HCT116 (cell line): Measurements from ENCODE around the gene ARHGAP35.

Source experiments
- FOSL1 ChIP-seq: IDR thresholded peaks from 2 replicates; pipeline ENCODE4 v1.6.1; 2012; ENCODE audit warnings: low read depth
- JUND ChIP-seq: IDR thresholded peaks from 2 replicates; pipeline ENCODE4 v1.6.1; 2012
- POLR2A ChIP-seq: IDR thresholded peaks from 2 replicates; pipeline ENCODE4 v1.7.0; 2011; ENCODE audit warnings: borderline replicate concordance; ENCODE audit not compliant: insufficient read depth, insufficient read length; ENCODE audit errors: extremely low read depth
- POLR2AphosphoS5 ChIP-seq: IDR thresholded peaks from 2 replicates; pipeline ENCODE4 v1.6.1; 2011; ENCODE audit warnings: mild to moderate bottlenecking, low read depth, low read length, moderate library complexity
- RAD21 ChIP-seq: IDR thresholded peaks from 2 replicates; pipeline ENCODE4 v1.6.1; 2012; ENCODE audit warnings: low read depth, mild to moderate bottlenecking
- TF ChIP-seq, protein P1 (sequence below), 3 experiments: fragments of 200-600 bp in 1 of 3; sonication (generic) in 1 of 3; IDR thresholded peaks in 2 of 3; conservative IDR thresholded peaks in 1 of 3; 2 replicates each; pipeline ENCODE4 v1.5.1; 2012 to 2017; ENCODE audit warnings: low read depth in 2 of 3, low read length in 2 of 3, antibody characterized with exemption in 1 of 3, borderline replicate concordance in 1 of 3, control low read depth in 1 of 3, mild to moderate bottlenecking in 1 of 3, mixed read lengths in 1 of 3, mixed run types in 1 of 3, moderate library complexity in 1 of 3; ENCODE audit not compliant: insufficient read depth in 1 of 3
- TF ChIP-seq, protein P2 (sequence below): IDR thresholded peaks from 2 replicates; pipeline ENCODE4 v1.6.1; 2012; ENCODE audit warnings: low read depth
- TF ChIP-seq, protein P3 (sequence below): IDR thresholded peaks from 2 replicates; pipeline ENCODE4 v1.6.1; 2012

DNA sequence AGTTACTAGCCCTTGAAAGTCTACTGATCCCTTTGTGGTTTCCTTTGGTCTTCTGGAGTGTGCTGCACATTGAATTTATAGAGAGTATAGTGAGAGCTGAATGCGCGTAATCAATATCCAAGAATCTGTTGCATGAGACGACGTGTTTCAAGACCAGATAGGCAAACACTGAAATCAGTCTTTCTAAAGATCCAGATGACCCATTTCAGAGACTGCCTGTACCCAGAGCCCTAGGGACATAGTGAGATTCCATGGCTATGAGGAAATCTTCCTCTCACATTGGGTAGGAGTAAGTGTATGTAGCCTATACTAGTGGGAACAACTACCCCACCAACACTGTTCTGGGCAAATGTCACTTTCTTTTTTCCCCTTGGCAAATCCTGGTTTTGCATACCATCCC is 48.6 kb downstream of the ARHGAP35 start:
- TF ChIP-seq, protein P1, sequence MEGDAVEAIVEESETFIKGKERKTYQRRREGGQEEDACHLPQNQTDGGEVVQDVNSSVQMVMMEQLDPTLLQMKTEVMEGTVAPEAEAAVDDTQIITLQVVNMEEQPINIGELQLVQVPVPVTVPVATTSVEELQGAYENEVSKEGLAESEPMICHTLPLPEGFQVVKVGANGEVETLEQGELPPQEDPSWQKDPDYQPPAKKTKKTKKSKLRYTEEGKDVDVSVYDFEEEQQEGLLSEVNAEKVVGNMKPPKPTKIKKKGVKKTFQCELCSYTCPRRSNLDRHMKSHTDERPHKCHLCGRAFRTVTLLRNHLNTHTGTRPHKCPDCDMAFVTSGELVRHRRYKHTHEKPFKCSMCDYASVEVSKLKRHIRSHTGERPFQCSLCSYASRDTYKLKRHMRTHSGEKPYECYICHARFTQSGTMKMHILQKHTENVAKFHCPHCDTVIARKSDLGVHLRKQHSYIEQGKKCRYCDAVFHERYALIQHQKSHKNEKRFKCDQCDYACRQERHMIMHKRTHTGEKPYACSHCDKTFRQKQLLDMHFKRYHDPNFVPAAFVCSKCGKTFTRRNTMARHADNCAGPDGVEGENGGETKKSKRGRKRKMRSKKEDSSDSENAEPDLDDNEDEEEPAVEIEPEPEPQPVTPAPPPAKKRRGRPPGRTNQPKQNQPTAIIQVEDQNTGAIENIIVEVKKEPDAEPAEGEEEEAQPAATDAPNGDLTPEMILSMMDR (IDR thresholded peaks at IDR 0.05 in 2 of 3, conservative IDR thresholded peaks at IDR 0.05 in 1 of 3; ENCODE audit: borderline replicate concordance in 1 of 3, insufficient read depth in 1 of 3, low read depth in 2 of 3, low read length in 2 of 3), result no peak
- TF ChIP-seq JUND (no peak), FOSL1 (no peak), POLR2A (no peak), RAD21 (no peak), POLR2AphosphoS5 (no peak)
- TF ChIP-seq, protein P2, sequence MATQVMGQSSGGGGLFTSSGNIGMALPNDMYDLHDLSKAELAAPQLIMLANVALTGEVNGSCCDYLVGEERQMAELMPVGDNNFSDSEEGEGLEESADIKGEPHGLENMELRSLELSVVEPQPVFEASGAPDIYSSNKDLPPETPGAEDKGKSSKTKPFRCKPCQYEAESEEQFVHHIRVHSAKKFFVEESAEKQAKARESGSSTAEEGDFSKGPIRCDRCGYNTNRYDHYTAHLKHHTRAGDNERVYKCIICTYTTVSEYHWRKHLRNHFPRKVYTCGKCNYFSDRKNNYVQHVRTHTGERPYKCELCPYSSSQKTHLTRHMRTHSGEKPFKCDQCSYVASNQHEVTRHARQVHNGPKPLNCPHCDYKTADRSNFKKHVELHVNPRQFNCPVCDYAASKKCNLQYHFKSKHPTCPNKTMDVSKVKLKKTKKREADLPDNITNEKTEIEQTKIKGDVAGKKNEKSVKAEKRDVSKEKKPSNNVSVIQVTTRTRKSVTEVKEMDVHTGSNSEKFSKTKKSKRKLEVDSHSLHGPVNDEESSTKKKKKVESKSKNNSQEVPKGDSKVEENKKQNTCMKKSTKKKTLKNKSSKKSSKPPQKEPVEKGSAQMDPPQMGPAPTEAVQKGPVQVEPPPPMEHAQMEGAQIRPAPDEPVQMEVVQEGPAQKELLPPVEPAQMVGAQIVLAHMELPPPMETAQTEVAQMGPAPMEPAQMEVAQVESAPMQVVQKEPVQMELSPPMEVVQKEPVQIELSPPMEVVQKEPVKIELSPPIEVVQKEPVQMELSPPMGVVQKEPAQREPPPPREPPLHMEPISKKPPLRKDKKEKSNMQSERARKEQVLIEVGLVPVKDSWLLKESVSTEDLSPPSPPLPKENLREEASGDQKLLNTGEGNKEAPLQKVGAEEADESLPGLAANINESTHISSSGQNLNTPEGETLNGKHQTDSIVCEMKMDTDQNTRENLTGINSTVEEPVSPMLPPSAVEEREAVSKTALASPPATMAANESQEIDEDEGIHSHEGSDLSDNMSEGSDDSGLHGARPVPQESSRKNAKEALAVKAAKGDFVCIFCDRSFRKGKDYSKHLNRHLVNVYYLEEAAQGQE, result no peak
- TF ChIP-seq, protein P3, sequence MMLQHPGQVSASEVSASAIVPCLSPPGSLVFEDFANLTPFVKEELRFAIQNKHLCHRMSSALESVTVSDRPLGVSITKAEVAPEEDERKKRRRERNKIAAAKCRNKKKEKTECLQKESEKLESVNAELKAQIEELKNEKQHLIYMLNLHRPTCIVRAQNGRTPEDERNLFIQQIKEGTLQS, result no peak
